SK-N-MC (cell line): ENCODE results near the gene ASPSCR1.

Experiments
- EZH2 ChIP-seq: fragments of 200-600 bp; sonication (generic); IDR thresholded peaks from one replicate; pipeline ENCODE4 v1.6.1; 2017; ENCODE audit warnings: antibody characterized with exemption
- FOXP2 ChIP-seq: optimal IDR thresholded peaks from 2 replicates; pipeline ENCODE3; 2011; ENCODE audit warnings: mild to moderate bottlenecking, moderate library complexity; ENCODE audit not compliant: insufficient read depth; ENCODE audit errors: extremely low read length, control extremely low read depth

DNA sequence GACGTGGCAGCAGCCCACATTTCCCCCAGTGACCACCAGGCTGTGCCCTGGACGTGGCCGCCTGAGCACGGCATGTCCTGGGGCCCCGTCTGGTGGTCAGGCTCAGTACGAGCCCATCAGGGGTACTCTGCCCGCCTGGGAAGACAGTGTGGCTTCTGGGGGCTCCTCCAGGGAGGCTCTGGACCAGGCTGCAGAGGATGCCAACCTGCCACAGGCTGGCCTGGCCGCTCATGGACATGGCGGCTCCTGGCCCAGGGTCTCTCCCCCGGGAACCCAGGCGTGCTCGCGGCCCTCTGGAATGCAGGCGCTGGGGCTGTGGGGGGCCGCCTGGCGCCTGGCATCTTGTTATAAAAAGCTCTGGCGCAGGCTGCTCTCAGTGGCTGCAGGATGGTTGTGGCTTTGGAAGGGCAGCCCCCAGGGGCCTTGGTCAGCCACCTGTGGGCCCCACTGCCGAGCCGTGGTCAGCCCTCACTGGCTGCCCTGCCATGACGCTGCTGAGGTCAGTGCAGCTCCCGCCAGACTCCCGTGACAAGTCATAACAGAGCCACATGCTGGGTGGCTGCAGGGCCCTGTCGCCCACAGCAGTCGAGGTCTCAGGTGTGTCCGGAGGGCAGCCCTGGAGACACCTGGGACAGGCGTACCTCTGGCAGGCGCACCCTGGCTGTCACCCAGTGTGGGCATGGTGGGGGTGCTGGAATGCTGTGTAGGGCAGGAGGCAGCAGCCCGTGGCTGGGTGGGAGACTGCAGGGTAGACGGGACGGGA, 30.2 kb downstream of the ASPSCR1 start:
- TF ChIP-seq FOXP2 (no peak), EZH2 (no peak)
